Heart left ventricle (tissue), 16 donors: Measurements from ENCODE around the gene FAAP100. TPM values are rescaled to one million over a fixed set of nuclear protein-coding genes. Genes with fewer than 3 reads are reported as not detected.

ENCODE experiments used
- ATAC-seq, 4 donors: fragments of 200-7000 bp; cut with Tn5 transposase; one replicate each; pipeline ENCODE4 v1.9.1; 2020 to 2022; ENCODE audit warnings: moderate library complexity in 4 of 4, mild to moderate bottlenecking in 3 of 4, moderate number of reproducible peaks in 1 of 4
- DNase-seq, 5 donors: peaks; one replicate each; pipeline ENCODE4 v3.0.0-alpha.2; 2020
- H3K27ac ChIP-seq, 12 donors: fragments of 200-600 bp; sonication (generic) in 4 of 12; one replicate each; pipeline versions ENCODE4 v1.5.0 to v1.8.0; 2016 to 2022; ENCODE audit warnings: mild to moderate bottlenecking in 2 of 12
- H3K27me3 ChIP-seq, 9 donors: fragments of 200-600 bp; sonication (generic) in 2 of 9; one replicate each; pipeline versions ENCODE4 v1.5.1 to v1.8.0; 2016 to 2022; ENCODE audit warnings: mild to moderate bottlenecking in 3 of 9
- H3K36me3 ChIP-seq, 9 donors: fragments of 200-600 bp; sonication (generic) in 2 of 9; one replicate each; pipeline versions ENCODE4 v1.5.0 to v1.8.0; 2018 to 2022; ENCODE audit warnings: mild to moderate bottlenecking in 2 of 9
- H3K4me1 ChIP-seq, 12 donors: fragments of 200-600 bp; sonication (generic) in 4 of 12; one replicate each; pipeline versions ENCODE4 v1.5.0 to v1.8.0; 2016 to 2022; ENCODE audit warnings: mild to moderate bottlenecking in 3 of 12
- H3K4me3 ChIP-seq, 12 donors: fragments of 200-600 bp; sonication (generic) in 4 of 12; one replicate each; pipeline versions ENCODE4 v1.5.0 to v1.8.0; 2017 to 2022; ENCODE audit warnings: mild to moderate bottlenecking in 9 of 12, moderate library complexity in 4 of 12
- H3K9me3 ChIP-seq, 12 donors: fragments of 200-600 bp; sonication (generic) in 4 of 12; one replicate each; pipeline versions ENCODE4 v1.5.0 to v1.8.0; 2016 to 2022; ENCODE audit warnings: mild to moderate bottlenecking in 1 of 12
- POLR2A ChIP-seq, 2 donors: fragments of 450-650 bp; IDR thresholded peaks; one replicate each; pipeline ENCODE4 v1.6.1; 2017; ENCODE audit warnings: antibody characterized with exemption in 2 of 2, mild to moderate bottlenecking in 2 of 2, moderate library complexity in 2 of 2
- WGBS, 4 donors: extraction: QIAGEN DNeasy Blood & Tissue Kit in 2 of 4; methylation state at CpG; one replicate each; pipeline versions ENCODE4 v1.1.5 to v1.1.7; 2013 to 2018; 5-methylcytosine and 5-hydroxymethylcytosine counted together
- intact Hi-C, 10 donors: fragments of 100-400 bp; cut with DNase I; formaldehyde crosslinking; loops; one replicate each; pipeline versions ENCODE4 v1.11.1 to v1.14.2; 2022
- polyA plus RNA-seq, 2 donors: library from polyadenylated mRNA; stranded (reverse); fragments of 200-250 nt; gene quantifications; one replicate each; pipeline ENCODE4 v1.2.3, GENCODE V29; 2013
- total RNA-seq, 9 donors: library from RNA; depleted of rRNA in 2 of 9; stranded (reverse); fragments of >200 nt in 2 of 9; fragmentation: NEBNext Ultra II Directional in 3 of 9; extraction: Animal tissue kit (Norgen Biotek cat#: 25700) in 3 of 9; gene quantifications; one replicate each; pipeline versions ENCODE4 v1.1.0 to v1.2.4, GENCODE V29; 2016 to 2023
- TF ChIP-seq, protein P1 (sequence below), 12 donors: fragments of 200-600 bp; sonication (generic) in 4 of 12; IDR thresholded peaks; one replicate each; pipeline versions ENCODE4 v1.5.0 to v1.8.0; 2018 to 2022; ENCODE audit warnings: antibody characterized with exemption in 12 of 12, mild to moderate bottlenecking in 5 of 12
- donor health status: ischemic (EF 13 %, LVEDD 7.1; RV severe dilation, severe dysfunction).
- donor health status: healthy with polysubstance abuse.
- donor health status: DM: no; HTN: yes; CAD: no.
- donor health status: DM: no; HTN: no; CAD: no.
- donor health status: ischemic (EF 25% LVEDD 6.9; RV normal size, moderate dysfunction).
- donor health status: ischemic (EF 25% LVEDD 5.7; RV mildly dilated, moderate dysfunction).
- donor health status: healthy.
- donor health status: DM: yes; HTN: yes; CAD: no.
- donor health status: ischemic (EF 35%, LVEDD 5.7; RV mildly dilated, moderate dysfunction).
- donor health status: nonischemic (EF 11% LVEDD 7.7; RV severe dilation, severe dysfunction).
- donor health status: DM: yes; HTN: yes; CAD: no.
- donor health status: PGD.
- donor health status: ischemic (EF 29% LVEDD 5.4; RV normal size, mild dysfunction).
- donor health status: nonischemic (EF 23%, LVEDD 6.1; RV moderate dilation, normal function).

The FAAP100 gene
- total and polyA plus RNA-seq, 11 donors = 10.1 to 21.6 (median 16.6) TPM

DNA sequence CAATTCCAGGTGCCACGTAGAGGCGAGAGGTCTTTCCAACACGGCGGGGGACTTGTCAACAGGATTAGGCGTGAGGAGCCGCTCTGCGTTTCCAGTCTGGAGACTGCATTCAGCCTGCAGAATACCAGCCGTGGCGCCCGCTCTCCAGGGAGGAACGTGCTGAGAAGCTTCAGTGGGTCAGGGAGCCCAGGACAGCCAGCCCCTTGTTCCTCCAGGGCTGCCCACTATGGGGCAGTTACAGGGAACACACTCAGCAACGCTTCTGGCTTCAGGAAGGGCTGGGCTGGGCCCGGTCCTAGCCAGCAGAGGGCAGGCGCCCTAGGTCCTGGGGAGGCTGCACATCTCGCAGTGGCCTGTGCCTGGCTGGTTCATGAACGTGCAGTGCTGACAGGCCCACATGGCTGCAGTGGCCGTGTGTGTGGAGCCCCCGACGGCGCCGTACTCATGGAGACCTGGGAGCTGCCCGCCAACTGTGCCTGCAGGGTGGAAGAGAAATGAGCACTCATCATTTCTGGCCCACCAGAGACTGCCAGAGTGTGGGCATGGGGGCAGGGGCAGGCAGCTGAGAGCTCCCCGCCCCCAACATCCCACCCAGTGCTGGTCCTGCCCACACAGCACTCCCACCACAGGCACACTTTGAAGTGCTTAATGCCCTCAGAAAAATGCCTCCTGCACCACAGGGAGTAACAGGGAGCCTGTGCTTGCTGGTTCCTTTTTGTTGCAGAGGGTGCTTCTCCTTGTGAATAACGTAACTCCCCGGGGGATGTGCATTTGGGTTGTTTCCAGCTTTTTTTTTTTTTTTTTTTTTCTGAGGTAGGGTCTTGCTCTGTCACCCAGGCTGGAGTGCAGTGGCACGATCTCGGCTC lies 7.0 kb upstream of the FAAP100 start:
- intact Hi-C loops = loop anchor here in 4 of 10 donors (5.0 kb wide), 1 partner anchor 43 kb away; no protein-coding TSS in a partner anchor
- no peak for TF ChIP-seq POLR2A (IDR thresholded peaks at IDR 0.05)
- TF ChIP-seq, protein P1, sequence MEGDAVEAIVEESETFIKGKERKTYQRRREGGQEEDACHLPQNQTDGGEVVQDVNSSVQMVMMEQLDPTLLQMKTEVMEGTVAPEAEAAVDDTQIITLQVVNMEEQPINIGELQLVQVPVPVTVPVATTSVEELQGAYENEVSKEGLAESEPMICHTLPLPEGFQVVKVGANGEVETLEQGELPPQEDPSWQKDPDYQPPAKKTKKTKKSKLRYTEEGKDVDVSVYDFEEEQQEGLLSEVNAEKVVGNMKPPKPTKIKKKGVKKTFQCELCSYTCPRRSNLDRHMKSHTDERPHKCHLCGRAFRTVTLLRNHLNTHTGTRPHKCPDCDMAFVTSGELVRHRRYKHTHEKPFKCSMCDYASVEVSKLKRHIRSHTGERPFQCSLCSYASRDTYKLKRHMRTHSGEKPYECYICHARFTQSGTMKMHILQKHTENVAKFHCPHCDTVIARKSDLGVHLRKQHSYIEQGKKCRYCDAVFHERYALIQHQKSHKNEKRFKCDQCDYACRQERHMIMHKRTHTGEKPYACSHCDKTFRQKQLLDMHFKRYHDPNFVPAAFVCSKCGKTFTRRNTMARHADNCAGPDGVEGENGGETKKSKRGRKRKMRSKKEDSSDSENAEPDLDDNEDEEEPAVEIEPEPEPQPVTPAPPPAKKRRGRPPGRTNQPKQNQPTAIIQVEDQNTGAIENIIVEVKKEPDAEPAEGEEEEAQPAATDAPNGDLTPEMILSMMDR (IDR thresholded peaks at IDR 0.05) = peak in 10 of 12 donors; percentile 14 to 57 (median 36)
- WGBS, 4 donors = 50 to 56% (median 54%) methylated on average over 27 of the region's 27 CpGs
- peak overlapping the region in 5 of 12 donors; percentile 17 to 79 (median 31) for H3K27ac ChIP-seq
- H3K36me3 ChIP-seq = peaks cover 0 to 81% (median 71%) of the 10 kb centered on the region in 9 donors
- ATAC-seq = peak; percentile 56 to 80 (median 70)
- peak in 3 of 5 donors; percentile 57 to 71 (median 62) for DNase-seq
- H3K9me3 ChIP-seq = no peaks in the 10 kb centered on the region
- H3K4me1 ChIP-seq = peaks cover 0 to 65% (median 21%) of the 10 kb centered on the region in 12 donors
- no peaks in the 10 kb centered on the region for H3K27me3 ChIP-seq
- no peak overlapping the region for H3K4me3 ChIP-seq

DNA sequence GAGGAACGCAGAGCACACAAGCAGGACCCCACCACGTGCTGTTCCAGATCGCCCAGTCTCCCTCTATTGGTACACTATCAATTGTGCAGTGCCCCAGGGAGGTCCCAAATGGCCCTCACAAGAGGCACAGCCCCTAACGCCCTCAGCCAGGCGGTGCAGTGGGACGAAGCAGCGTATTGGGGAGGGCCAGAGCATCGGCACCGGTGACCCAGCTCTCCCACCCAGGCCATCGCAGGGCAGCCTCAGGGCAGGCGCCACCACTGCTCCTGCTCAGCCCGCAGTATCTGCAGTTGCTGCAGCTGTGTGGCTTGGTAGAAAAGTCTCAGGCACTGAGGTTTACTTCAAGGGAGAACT lies 5.9 kb upstream of the FAAP100 start:
- 82 to 89% (median 86%) methylated on average over 12 of the region's 12 CpGs for WGBS, 4 donors
- peak in 1 of 4 donors; percentile 0 for ATAC-seq
- Histone ChIP-seq H3K27me3 (no peaks in the 10 kb centered on the region), H3K4me1 (peaks cover 0 to 74% (median 29%) of the 10 kb centered on the region in 12 donors), H3K36me3 (peaks cover 0 to 72% (median 60%) of the 10 kb centered on the region in 9 donors), H3K27ac (peak overlapping the region in 2 of 12 donors; percentile 9 to 79), H3K4me3 (no peak overlapping the region), H3K9me3 (no peaks in the 10 kb centered on the region)
- TF ChIP-seq POLR2A (IDR thresholded peaks at IDR 0.05) = no peak
- TF ChIP-seq, protein P1 (IDR thresholded peaks at IDR 0.05) = no peak
- peak in 1 of 5 donors; percentile 24 for DNase-seq
- intact Hi-C loops = loop anchor here in 4 of 10 donors (5.0 kb wide), 1 partner anchor 44 kb away; no protein-coding TSS in a partner anchor

DNA sequence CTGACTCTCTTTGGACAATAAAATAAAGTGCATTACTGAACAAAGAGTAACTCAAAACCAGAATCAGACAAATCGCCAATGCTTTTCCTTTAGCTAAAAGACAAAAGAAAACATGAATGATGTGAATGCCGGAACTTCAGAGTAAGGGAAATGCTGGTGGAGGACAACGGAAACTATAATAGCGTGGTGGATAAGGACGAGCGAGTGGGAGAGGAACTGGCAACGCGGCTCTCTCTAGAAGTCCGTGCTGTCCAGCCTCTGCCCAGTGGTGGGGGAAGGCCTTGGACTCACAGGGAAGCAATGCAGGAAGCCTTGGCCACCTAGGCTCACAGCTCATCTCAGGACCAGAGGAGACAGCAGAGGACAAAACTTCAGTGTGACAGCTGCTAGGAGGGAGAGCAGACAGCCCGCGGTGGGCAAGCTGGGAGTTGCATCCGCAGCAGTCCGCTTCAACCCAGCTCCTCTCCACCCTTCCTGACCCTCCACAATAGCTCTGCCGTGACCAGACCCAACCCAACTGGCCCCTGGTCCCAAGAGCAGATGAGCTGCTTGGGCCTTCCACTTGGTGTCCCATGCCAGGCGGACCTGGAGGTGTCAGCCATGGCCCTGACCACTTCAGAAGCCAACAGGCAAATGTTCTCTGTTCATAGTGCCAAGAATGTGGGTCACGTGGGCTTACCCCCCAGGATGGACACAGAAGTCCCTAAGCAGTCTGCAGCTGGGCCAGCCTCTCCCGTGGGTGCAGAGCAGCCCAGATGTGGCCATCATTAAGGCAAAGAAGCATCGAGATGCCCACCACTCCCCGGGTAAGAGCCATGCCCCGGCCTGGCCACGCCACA lies 5.3 kb upstream of the FAAP100 start:
- intact Hi-C loops = loop anchor here in 4 of 10 donors (5.0 kb wide), 1 partner anchor 45 kb away; no protein-coding TSS in a partner anchor
- DNase-seq (peak in 1 of 5 donors; percentile 31), ATAC-seq (peak in 3 of 4 donors; percentile 3 to 21 (median 3))
- no peak for TF ChIP-seq POLR2A (IDR thresholded peaks at IDR 0.05)
- TF ChIP-seq, protein P1 (IDR thresholded peaks at IDR 0.05) = no peak
- Histone ChIP-seq H3K27ac (peak overlapping the region in 5 of 12 donors; percentile 30 to 80 (median 79)), H3K36me3 (peaks cover 0 to 66% (median 55%) of the 10 kb centered on the region in 9 donors), H3K27me3 (no peaks in the 10 kb centered on the region), H3K9me3 (no peaks in the 10 kb centered on the region), H3K4me1 (peaks cover 0 to 78% (median 31%) of the 10 kb centered on the region in 12 donors), H3K4me3 (no peak overlapping the region)
- 71 to 79% (median 75%) methylated on average over 20 to 21 of the region's 21 CpGs for WGBS, 4 donors
